GM21825 (cell line): ENCODE data around the gene REEP6.
"Not testable (repeated sequence)": the region's sequence is repeated elsewhere in the genome, so short reads cannot be mapped to it uniquely, and the experiment has no call there.

Experiments
- ATAC-seq: cut with Tn5 transposase; IDR thresholded peaks from one replicate; pipeline ENCODE4 v1.9.1; 2021; ENCODE audit warnings: mild to moderate bottlenecking, moderate library complexity; ENCODE audit not compliant: unreplicated experiment

The REEP6 gene

GRCh38 chr19:1488282-1488601 lies 2.7 kb upstream of the REEP6 start:
- no peak for ATAC-seq

- ATAC-seq: no peak
These were observed 1.3 kb upstream of the REEP6 start for GRCh38 chr19:1489463-1490310.

- peak; percentile 73 for ATAC-seq
These were observed 469 bp upstream of the REEP6 start, which contains the start of gene PCSK4 for GRCh38 chr19:1490311-1491113. Gene PCSK4, minus strand, starts transcription at chr19:1490350. Its CDS starts 4 bp downstream, at chr19:1490346.

- ATAC-seq: no peak
These were observed 829 bp downstream of the REEP6 start for GRCh38 chr19:1491849-1492170.

DNA sequence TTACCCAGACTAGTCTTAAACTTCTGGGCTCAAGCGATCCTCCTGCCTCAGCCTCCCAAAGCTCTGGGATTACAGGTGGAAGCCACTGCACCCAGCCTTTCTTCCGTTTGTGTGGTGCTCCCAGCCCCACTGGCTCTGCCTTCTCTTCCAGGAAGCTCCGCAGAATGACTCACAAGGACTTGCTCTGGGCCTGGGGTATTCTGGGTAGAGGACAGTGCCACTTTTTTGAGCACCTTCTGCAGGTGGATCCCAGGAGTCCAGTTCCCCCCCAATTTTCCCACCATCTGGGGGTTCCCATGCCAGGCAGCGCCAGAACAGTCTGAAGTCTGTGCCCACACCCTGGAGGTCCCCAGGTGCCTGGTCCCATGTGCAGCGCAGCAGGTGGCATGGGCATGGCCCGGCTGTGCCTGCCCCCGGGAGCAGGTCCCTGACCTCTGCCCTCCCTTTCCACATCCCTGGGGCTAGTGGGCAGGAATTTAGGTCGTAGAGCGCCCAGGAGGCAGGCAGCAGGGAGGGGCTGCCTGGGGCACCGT lies 1.6 kb downstream of the REEP6 start:
- no peak for ATAC-seq

- no peak for ATAC-seq
These were observed 3.3 kb downstream of the REEP6 start for GRCh38 chr19:1494115-1494815.

DNA sequence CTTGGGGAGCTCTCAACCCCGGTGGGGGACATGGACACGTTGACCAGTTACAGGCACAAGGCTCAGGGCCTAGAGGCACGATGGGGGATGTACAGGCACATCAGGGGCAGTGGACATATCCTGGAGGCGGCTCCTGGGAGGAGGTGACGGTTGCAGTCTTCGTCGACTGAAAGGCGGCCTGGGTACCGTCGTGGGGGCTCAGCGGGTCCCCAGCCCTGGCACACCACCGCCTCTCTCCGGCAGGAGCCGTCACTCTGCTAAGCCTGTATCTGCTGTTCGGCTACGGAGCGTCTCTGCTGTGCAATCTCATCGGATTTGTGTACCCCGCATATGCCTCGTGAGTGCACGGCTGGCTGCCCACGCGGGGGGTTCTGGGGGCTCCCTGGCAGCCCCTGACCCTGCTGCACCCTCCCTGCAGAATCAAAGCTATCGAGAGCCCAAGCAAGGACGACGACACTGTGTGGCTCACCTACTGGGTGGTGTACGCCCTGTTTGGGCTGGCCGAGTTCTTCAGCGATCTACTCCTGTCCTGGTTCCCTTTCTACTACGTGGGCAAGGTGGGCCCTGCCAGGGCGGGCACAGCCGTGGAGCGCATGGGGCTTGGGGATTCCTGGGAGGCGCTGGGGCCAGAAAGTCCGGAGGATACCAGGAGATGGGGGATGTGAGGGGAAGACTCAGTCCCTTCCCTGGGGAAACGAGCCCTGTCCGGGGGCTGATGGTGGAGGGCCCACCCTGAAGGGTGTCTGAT lies 4.2 kb downstream of the REEP6 start:
- no peak for ATAC-seq

DNA sequence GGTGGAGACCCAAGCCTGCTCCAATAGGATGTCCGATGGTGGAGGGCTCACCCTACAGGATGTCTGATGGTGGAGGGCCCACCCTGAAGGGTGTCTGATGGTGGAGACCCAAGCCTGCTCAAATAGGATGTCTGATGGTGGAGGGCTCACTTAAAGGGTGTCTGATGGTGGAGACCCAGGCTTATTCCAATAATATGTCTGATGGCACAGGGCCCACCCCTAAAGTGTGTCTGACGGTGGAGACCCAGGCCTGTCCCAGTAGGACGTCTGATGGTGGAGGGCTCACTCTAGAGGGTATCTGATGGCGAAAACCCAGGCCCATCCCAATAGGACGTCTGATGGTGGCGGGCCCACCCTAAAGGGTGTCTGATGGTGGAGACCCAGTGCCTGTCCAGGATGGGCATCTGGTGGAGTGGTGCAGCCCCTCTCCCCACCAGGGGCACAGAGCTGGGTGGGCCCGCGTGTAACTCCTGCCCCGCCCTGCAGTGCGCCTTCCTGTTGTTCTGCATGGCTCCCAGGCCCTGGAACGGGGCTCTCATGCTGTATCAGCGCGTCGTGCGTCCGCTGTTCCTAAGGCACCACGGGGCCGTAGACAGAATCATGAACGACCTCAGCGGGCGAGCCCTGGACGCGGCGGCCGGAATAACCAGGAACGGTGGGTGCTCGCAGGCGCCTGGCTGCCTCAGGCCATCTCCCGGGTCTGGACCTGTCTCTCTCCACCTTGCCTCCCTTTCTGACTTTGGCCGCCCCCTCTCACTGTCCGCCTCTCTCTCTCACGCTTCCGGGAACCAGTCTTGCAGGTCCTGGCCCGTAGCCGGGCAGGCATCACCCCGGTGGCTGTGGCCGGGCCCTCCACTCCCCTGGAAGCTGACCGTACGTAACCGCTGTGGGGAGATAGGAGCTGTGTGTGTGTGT lies 5.1 kb downstream of the REEP6 start:
- no peak for ATAC-seq

DNA sequence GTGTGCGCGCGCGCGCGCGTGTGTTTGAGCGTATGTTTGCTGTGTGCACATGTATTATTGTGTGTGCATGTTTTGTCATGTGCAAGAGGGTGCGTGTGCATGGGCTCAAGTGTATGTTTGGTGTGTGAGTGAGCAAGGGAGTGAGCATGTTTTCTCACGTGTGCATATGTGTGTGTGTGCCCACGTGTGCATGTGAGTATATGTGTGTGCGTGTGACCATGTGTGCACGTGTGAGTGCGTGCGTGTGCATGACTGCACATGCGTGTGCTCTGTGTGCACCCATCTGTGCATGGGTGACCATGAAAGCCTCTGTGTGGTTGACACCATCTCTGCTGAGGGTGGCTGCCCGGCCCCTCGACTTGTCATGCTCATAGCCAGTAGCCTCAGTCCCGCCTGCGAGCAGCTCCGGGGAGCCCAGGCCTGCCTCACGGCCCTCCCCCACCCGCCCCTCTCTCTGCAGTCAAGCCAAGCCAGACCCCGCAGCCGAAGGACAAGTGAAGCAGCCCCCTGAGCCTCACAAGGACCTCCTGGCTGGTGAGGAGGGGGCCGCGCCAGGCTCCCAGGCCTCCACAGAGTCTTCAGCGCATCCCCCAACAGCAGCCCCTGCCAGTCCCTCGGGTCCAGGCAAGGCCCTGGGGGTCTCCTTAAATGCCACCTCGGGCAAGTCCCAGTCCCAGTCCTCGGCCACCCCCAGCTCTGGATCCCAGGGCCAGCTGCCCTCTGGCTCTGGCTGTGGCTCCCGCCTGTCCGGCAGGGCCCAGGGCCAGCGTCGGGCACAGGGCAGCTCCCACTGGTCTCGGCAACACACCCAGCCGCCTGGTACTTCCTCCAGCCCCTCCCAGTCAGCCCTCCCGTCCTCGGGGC lies 6.0 kb downstream of the REEP6 start:
- ATAC-seq: no peak

DNA sequence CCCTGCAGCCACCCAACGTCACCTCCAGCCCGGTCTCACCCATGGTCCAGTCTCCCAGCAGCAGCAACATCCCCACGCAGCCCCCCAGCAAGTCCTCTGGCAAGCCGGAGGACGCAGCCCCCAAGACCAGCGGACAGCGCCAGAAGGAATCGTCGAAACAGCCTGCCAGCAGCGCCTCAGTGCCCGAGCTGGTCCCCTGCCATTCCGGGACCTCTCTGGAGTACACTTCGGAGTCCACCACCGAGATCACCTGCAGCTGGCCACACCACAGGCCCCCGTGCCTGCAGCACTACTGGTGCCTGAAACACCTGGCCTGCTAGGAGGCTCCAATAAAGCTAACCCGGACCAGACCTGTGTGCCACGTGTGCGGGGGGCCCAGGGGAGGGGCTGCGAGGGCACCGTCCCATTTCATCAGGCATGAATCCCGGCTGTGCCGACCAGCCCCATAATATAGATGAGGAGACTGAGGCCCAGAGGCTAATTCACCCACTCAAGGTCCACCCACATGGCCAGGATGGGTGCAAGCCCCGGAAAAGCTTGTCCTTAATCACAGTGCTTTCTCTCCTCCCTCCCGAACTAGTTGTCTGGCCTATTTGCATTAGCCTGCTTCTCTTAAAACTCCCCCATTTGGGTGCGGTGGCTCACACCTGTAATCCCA lies 6.7 kb downstream of the REEP6 start:
- ATAC-seq: no peak

- ATAC-seq: not testable (repeated sequence)
These were observed 8.2 kb downstream of the REEP6 start for GRCh38 chr19:1499231-1499630.

DNA sequence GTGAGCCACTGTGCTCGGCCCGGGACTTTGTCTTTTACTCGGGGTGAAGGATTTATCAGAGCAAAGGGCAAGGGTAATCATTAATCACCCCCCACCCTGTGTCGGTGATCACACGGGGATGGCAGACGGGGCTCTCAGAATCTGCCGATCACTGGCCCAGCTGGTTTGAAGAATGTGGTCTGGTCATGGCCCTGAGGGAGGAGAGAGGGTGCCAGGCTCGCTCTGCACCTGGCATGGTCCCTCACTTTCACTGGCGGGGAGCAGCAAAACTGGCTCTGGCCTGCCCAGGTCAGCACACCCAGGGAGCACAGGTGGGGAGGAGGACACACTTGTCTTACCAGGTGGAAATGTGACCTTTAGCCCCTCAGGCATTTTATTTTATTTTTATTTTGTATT lies 10.2 kb downstream of the REEP6 start:
- ATAC-seq: no peak

DNA sequence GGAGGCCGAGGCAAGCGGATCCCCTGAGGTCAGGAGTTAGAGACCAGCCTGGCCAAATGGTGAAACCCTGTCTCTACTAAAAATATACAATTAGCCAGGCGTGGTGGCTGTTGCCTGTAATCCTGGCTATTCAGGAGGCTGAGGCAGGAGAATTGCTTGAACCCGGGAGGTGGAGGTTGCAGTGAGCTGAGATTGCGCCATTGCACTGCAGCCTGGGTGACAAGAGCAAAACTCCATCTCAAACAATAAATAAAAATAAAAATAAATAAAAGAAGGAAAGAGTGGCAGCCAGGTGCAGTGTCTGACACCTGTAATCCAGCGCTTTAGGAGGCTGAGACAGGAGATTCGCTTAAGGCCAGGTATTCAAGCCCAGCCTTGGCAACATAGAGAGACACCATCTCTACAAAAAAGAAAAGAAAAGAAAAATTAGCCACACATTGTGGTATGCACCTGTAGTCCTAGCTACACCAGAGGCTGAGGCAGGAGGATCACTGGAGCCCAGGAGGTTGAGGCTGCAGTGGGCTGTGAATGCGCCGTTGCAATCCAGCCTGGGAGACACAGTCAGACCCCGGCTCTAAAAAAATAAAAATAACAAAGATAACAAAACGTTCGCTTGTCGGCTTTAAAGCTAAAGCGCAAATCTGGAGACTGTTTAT lies 11.6 kb downstream of the REEP6 start:
- no peak for ATAC-seq

DNA sequence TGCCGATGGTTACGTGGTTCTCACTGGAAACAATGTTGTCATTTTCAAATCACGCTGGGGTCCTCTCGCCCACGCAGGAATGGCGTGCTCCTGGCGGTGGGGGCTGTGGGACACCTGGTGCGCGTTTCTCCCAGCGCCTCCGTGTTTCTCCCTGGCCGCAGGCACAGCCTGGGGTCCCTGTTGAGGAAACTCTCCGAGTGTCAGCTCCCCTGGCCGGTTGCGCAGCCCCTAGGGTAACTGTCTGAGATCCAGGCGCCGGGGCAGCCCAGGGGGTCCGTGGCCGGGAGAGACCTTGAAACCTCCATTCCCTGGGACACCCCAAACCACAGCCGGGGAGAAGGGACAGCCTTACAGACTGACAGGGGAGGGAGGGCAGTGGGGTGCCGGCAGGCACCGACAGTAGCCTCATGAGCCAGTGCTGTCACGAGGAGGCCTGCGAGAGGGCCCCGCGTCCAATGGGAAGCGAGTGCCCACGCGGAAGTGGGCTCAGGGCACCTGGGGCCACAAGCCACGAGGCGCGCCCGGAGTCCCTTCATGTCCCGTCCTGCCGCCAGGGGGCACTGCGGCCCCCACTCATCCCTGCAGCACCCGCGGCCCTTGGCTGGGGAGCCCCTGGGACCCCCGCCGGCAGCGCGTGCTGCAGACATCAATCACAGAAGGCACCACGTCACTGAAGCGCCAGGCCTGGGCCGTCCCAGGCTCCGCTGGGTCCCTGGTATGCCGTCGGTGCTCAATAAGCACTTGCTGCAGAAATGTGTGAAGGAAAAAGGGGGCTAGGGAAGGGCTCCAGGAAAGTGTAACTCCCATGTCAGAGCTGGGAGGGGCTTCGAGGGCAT lies 12.3 kb downstream of the REEP6 start:
- ATAC-seq: no peak

GRCh38 chr19:1503925-1504773 lies 13.2 kb downstream of the REEP6 start:
- no peak for ATAC-seq

DNA sequence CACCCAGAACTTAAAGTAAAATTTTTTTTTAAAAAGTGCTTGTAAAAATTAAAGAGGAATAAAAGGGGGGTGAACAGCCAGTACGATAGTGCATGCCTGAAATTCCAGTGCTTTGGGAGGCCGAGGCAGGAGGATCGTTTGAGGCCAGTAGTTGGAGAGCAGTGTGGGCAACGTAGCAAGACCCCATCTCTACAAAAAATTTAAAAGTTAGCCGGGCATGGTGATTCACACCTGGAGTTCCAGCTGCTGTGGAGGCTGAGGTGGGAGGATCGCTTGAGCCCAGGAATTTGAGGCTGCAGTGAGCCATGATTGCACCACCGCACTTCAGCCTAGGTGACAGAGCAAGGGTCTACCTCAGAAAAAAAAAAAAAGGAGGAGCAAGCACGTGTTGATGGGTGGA lies 14.0 kb downstream of the REEP6 start:
- ATAC-seq: no peak
